Measurements from ENCODE around the gene CLCN4.

CLCN4 gene

GRCh38 chrX:10156199-10157031 lies at the start of gene CLCN4:
CLCN4 (plus strand) TSS chrX:10156975; CDS start chrX:10185033, 28,058 bp downstream.
- Mint-ChIP-seq H3K27me3 (ENCODE audit: low read depth) (peaks cover 50% of the 10 kb centered on the region), H3K9me3 (no peaks in the 10 kb centered on the region), H3K4me1 (ENCODE audit: low read depth) (peaks cover 5% of the 10 kb centered on the region), H3K4me3 (peak within 1 kb of the TSS; percentile 48), H3K36me3 (ENCODE audit: low read depth) (no peaks in the 10 kb centered on the region), H3K27ac (no peak within 1 kb of the TSS)
- no peak for DNase-seq (ENCODE audit: low spot score)

GRCh38 chrX:10107483-10107882 lies 49.3 kb upstream of the CLCN4 start:
- H3K27me3 Mint-ChIP-seq (ENCODE audit: low read depth): no peaks in the 10 kb centered on the region
- H3K4me3 Mint-ChIP-seq: peak overlapping the region; percentile 69
- peak overlapping the region; percentile 70 for H3K27ac Mint-ChIP-seq
- no peaks in the 10 kb centered on the region for H3K9me3 Mint-ChIP-seq
- DNase-seq (ENCODE audit: low spot score): no peak
- H3K4me1 Mint-ChIP-seq (ENCODE audit: low read depth): peaks cover 40% of the 10 kb centered on the region
- H3K36me3 Mint-ChIP-seq (ENCODE audit: low read depth): peaks cover 24% of the 10 kb centered on the region

GRCh38 chrX:10108288-10108687 lies 48.5 kb upstream of the CLCN4 start:
- Mint-ChIP-seq H3K27ac (no peak overlapping the region), H3K4me1 (ENCODE audit: low read depth) (peaks cover 41% of the 10 kb centered on the region), H3K36me3 (ENCODE audit: low read depth) (peaks cover 28% of the 10 kb centered on the region), H3K9me3 (no peaks in the 10 kb centered on the region), H3K4me3 (no peak overlapping the region), H3K27me3 (ENCODE audit: low read depth) (no peaks in the 10 kb centered on the region)
- DNase-seq (ENCODE audit: low spot score): no peak

- no peak for DNase-seq (ENCODE audit: low spot score)
- Mint-ChIP-seq H3K4me1 (ENCODE audit: low read depth) (peaks cover 41% of the 10 kb centered on the region), H3K9me3 (no peaks in the 10 kb centered on the region), H3K27ac (peak overlapping the region; percentile 75), H3K4me3 (no peak overlapping the region), H3K36me3 (ENCODE audit: low read depth) (peaks cover 24% of the 10 kb centered on the region), H3K27me3 (ENCODE audit: low read depth) (no peaks in the 10 kb centered on the region)
Measured at GRCh38 chrX:10109695-10110094, 47.1 kb upstream of the CLCN4 start.

GRCh38 chrX:10110316-10110935 lies 46.3 kb upstream of the CLCN4 start:
- peak overlapping the region; percentile 96 for H3K27ac Mint-ChIP-seq
- H3K9me3 Mint-ChIP-seq: no peaks in the 10 kb centered on the region
- H3K27me3 Mint-ChIP-seq (ENCODE audit: low read depth): no peaks in the 10 kb centered on the region
- DNase-seq (ENCODE audit: low spot score): no peak
- H3K4me1 Mint-ChIP-seq (ENCODE audit: low read depth): peaks cover 41% of the 10 kb centered on the region
- H3K4me3 Mint-ChIP-seq: peak overlapping the region; percentile 80
- H3K36me3 Mint-ChIP-seq (ENCODE audit: low read depth): peaks cover 23% of the 10 kb centered on the region

GRCh38 chrX:10110984-10111363 lies 45.8 kb upstream of the CLCN4 start:
- H3K27ac Mint-ChIP-seq: peak overlapping the region; percentile 96
- peak; percentile 44 for DNase-seq (ENCODE audit: low spot score)
- H3K9me3 Mint-ChIP-seq: no peaks in the 10 kb centered on the region
- peak overlapping the region; percentile 80 for H3K4me3 Mint-ChIP-seq
- H3K36me3 Mint-ChIP-seq (ENCODE audit: low read depth): peaks cover 19% of the 10 kb centered on the region
- no peaks in the 10 kb centered on the region for H3K27me3 Mint-ChIP-seq (ENCODE audit: low read depth)
- H3K4me1 Mint-ChIP-seq (ENCODE audit: low read depth): peaks cover 36% of the 10 kb centered on the region

GRCh38 chrX:10111364-10112148 lies 45.2 kb upstream of the CLCN4 start:
- H3K4me1 Mint-ChIP-seq (ENCODE audit: low read depth): peaks cover 32% of the 10 kb centered on the region
- no peaks in the 10 kb centered on the region for H3K27me3 Mint-ChIP-seq (ENCODE audit: low read depth)
- H3K27ac Mint-ChIP-seq: peak overlapping the region; percentile 96

GRCh38 chrX:10112510-10112909 lies 44.3 kb upstream of the CLCN4 start:
- H3K4me3 Mint-ChIP-seq: peak overlapping the region; percentile 44
- peaks cover 26% of the 10 kb centered on the region for H3K36me3 Mint-ChIP-seq (ENCODE audit: low read depth)

More at GRCh38 chrX:10111364-10112148, 45.2 kb upstream of the CLCN4 start:
- DNase-seq (ENCODE audit: low spot score): peak; percentile 17
- peaks cover 24% of the 10 kb centered on the region for H3K36me3 Mint-ChIP-seq (ENCODE audit: low read depth)
- H3K9me3 Mint-ChIP-seq: no peaks in the 10 kb centered on the region
- H3K4me3 Mint-ChIP-seq: peak overlapping the region; percentile 80

GRCh38 chrX:10115082-10115481 lies 41.7 kb upstream of the CLCN4 start:
- Mint-ChIP-seq H3K4me3 (no peak overlapping the region), H3K9me3 (no peaks in the 10 kb centered on the region), H3K4me1 (ENCODE audit: low read depth) (peaks cover 23% of the 10 kb centered on the region), H3K27me3 (ENCODE audit: low read depth) (no peaks in the 10 kb centered on the region), H3K27ac (no peak overlapping the region), H3K36me3 (ENCODE audit: low read depth) (peaks cover 27% of the 10 kb centered on the region)
- no peak for DNase-seq (ENCODE audit: low spot score)

More at GRCh38 chrX:10112510-10112909, 44.3 kb upstream of the CLCN4 start:
- no peaks in the 10 kb centered on the region for H3K27me3 Mint-ChIP-seq (ENCODE audit: low read depth)
- no peak for DNase-seq (ENCODE audit: low spot score)
- H3K27ac Mint-ChIP-seq: peak overlapping the region; percentile 67
- peaks cover 25% of the 10 kb centered on the region for H3K4me1 Mint-ChIP-seq (ENCODE audit: low read depth)
- no peaks in the 10 kb centered on the region for H3K9me3 Mint-ChIP-seq

- no peak overlapping the region for H3K4me3 Mint-ChIP-seq
- no peak overlapping the region for H3K27ac Mint-ChIP-seq
Measured at GRCh38 chrX:10117301-10117700, 39.5 kb upstream of the CLCN4 start.

GRCh38 chrX:10117864-10118377 lies 38.9 kb upstream of the CLCN4 start:
- H3K4me3 Mint-ChIP-seq: no peak overlapping the region
- no peak overlapping the region for H3K27ac Mint-ChIP-seq
- no peaks in the 10 kb centered on the region for H3K27me3 Mint-ChIP-seq (ENCODE audit: low read depth)
- peaks cover 15% of the 10 kb centered on the region for H3K36me3 Mint-ChIP-seq (ENCODE audit: low read depth)
- H3K9me3 Mint-ChIP-seq: no peaks in the 10 kb centered on the region
- peaks cover 5% of the 10 kb centered on the region for H3K4me1 Mint-ChIP-seq (ENCODE audit: low read depth)
- DNase-seq (ENCODE audit: low spot score): no peak

More at GRCh38 chrX:10117301-10117700, 39.5 kb upstream of the CLCN4 start:
- no peaks in the 10 kb centered on the region for H3K27me3 Mint-ChIP-seq (ENCODE audit: low read depth)
- DNase-seq (ENCODE audit: low spot score): no peak
- no peaks in the 10 kb centered on the region for H3K9me3 Mint-ChIP-seq
- H3K36me3 Mint-ChIP-seq (ENCODE audit: low read depth): peaks cover 19% of the 10 kb centered on the region
- H3K4me1 Mint-ChIP-seq (ENCODE audit: low read depth): peaks cover 9% of the 10 kb centered on the region

GRCh38 chrX:10118530-10118929 lies 38.2 kb upstream of the CLCN4 start:
- no peak overlapping the region for H3K27ac Mint-ChIP-seq
- H3K9me3 Mint-ChIP-seq: no peaks in the 10 kb centered on the region
- H3K36me3 Mint-ChIP-seq (ENCODE audit: low read depth): peaks cover 11% of the 10 kb centered on the region
- H3K27me3 Mint-ChIP-seq (ENCODE audit: low read depth): no peaks in the 10 kb centered on the region
- H3K4me1 Mint-ChIP-seq (ENCODE audit: low read depth): peaks cover 5% of the 10 kb centered on the region
- DNase-seq (ENCODE audit: low spot score): no peak
- H3K4me3 Mint-ChIP-seq: no peak overlapping the region

GRCh38 chrX:10119399-10119990 lies 37.3 kb upstream of the CLCN4 start:
- peak; percentile 59 for DNase-seq (ENCODE audit: low spot score)
- Mint-ChIP-seq H3K4me3 (no peak overlapping the region), H3K9me3 (no peaks in the 10 kb centered on the region), H3K36me3 (ENCODE audit: low read depth) (peaks cover 11% of the 10 kb centered on the region), H3K27me3 (ENCODE audit: low read depth) (no peaks in the 10 kb centered on the region), H3K27ac (no peak overlapping the region), H3K4me1 (ENCODE audit: low read depth) (peaks cover 5% of the 10 kb centered on the region)
